ENCODE measurements around the gene PRPF8.
A peak's percentile ranks its signal among the peaks of the same experiment; 100 is the strongest.
"Not testable (repeated sequence)": the region's sequence is repeated elsewhere in the genome, so short reads cannot be mapped to it uniquely, and the experiment has no call there.

The PRPF8 gene

GRCh38 chr17:1725642-1726511 is 41.2 kb upstream of the PRPF8 start:
- DNase-seq: no peak
- in situ Hi-C loops (cut with HindIII; ENCODE audit: low pct_ligation_motif_present, low sequenced_read_pairs): no loop called here
- Histone ChIP-seq H3K36me3 (replicated peaks) (peaks cover 2% of the 10 kb centered on the region), H3K27ac (no peak overlapping the region), H3K27me3 (replicated peaks) (no peaks in the 10 kb centered on the region), H3K4me3 (ENCODE audit: low read depth, low read length) (peak overlapping the region; percentile 54)
- no peak for TF ChIP-seq CTCF (IDR thresholded peaks at IDR 0.05; ENCODE audit: low read depth, low read length, missing control alignments)

GRCh38 chr17:1724869-1725641 is 40.4 kb upstream of the PRPF8 start:
- no peak for DNase-seq

GRCh38 chr17:1724351-1724868 is 39.7 kb upstream of the PRPF8 start, which contains the start of gene WDR81:
Gene WDR81, plus strand, starts transcription at chr17:1724704. Its CDS starts 256 bp downstream, at chr17:1724960.
- TF ChIP-seq CTCF (IDR thresholded peaks at IDR 0.05; ENCODE audit: low read depth, low read length, missing control alignments): no peak
- Histone ChIP-seq H3K27me3 (replicated peaks) (no peaks in the 10 kb centered on the region), H3K4me3 (ENCODE audit: low read depth, low read length) (peak within 1 kb of the TSS; percentile 54), H3K27ac (peak within 1 kb of the TSS; percentile 52), H3K36me3 (replicated peaks) (peaks cover 2% of the 10 kb centered on the region)
- in situ Hi-C loops (cut with HindIII; ENCODE audit: low pct_ligation_motif_present, low sequenced_read_pairs): no loop called here
- DNase-seq: peak; percentile 67

More at GRCh38 chr17:1724869-1725641, 40.4 kb upstream of the PRPF8 start:
- Histone ChIP-seq H3K36me3 (replicated peaks) (peaks cover 2% of the 10 kb centered on the region), H3K27ac (peak overlapping the region; percentile 52), H3K27me3 (replicated peaks) (no peaks in the 10 kb centered on the region), H3K4me3 (ENCODE audit: low read depth, low read length) (peak overlapping the region; percentile 54)
- in situ Hi-C loops (cut with HindIII; ENCODE audit: low pct_ligation_motif_present, low sequenced_read_pairs): no loop called here
- no peak for TF ChIP-seq CTCF (IDR thresholded peaks at IDR 0.05; ENCODE audit: low read depth, low read length, missing control alignments)

GRCh38 chr17:1722022-1722421 is 37.4 kb upstream of the PRPF8 start:
- DNase-seq; H3K27ac ChIP-seq; H3K27me3 ChIP-seq (replicated peaks); H3K4me3 ChIP-seq (ENCODE audit: low read depth, low read length); H3K36me3 ChIP-seq (replicated peaks); in situ Hi-C loops (cut with HindIII; ENCODE audit: low pct_ligation_motif_present, low sequenced_read_pairs): not testable (repeated sequence)

- Histone ChIP-seq H3K4me3 (ENCODE audit: low read depth, low read length) (no peak overlapping the region), H3K27me3 (replicated peaks) (no peaks in the 10 kb centered on the region), H3K27ac (no peak overlapping the region), H3K36me3 (replicated peaks) (no peaks in the 10 kb centered on the region)
- peak; percentile 33 for DNase-seq
- in situ Hi-C loops (cut with HindIII; ENCODE audit: low pct_ligation_motif_present, low sequenced_read_pairs): no loop called here
- TF ChIP-seq CTCF (IDR thresholded peaks at IDR 0.05; ENCODE audit: low read depth, low read length, missing control alignments): peak; percentile 99
Observed at GRCh38 chr17:1720856-1721386, 36.3 kb upstream of the PRPF8 start.
